ENCODE measurements around the gene AHNAK2.

The AHNAK2 gene

GRCh38 chr14:105012171-105012985 is 34.2 kb upstream of the AHNAK2 start:
- DNase-seq (ENCODE audit: low read depth in 2 of 2): no peak

- no peak for DNase-seq (ENCODE audit: low read depth in 2 of 2)
These were observed 33.3 kb upstream of the AHNAK2 start for GRCh38 chr14:105011312-105011990.

DNA sequence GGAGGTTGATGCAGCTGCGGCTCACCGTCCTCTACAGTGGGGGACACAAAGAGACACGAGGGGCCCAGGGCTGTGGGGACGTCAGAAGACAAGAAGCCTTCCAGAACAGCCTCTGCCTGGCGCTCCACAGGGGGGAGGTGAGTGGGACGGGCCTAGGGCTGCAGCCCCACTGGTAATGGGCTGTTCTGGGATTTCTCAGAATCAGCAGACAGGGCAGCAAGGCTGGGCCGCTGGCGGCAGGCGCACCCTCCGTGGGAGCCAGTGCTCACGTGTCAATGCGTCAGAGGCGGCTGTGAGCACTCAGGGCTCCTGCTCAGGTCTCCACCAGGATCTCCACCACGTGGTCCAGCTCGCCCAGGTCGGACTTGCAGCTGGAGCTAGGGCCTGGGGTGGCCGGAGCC is 32.7 kb upstream of the AHNAK2 start:
- no peak for DNase-seq (ENCODE audit: low read depth in 2 of 2)

DNA sequence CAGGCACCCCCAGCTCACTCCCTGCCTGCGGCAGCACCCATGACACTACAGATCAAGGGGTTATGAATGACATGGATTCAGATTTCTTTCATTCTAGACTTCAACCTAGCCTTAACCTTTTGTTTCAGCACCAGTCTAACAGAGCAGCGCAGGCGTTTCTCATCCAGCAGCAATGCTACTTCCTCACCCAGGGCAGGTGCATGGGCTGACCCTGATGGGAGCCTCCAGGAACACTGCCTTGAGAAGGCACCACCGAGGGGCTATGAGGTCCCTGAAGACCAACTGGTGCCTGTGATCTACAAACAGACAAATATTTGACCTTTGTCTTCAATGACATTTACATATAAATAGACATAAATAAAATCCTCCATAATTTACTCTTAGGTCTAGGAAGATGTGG is 31.9 kb upstream of the AHNAK2 start:
- no peak for DNase-seq (ENCODE audit: low read depth in 2 of 2)

DNA sequence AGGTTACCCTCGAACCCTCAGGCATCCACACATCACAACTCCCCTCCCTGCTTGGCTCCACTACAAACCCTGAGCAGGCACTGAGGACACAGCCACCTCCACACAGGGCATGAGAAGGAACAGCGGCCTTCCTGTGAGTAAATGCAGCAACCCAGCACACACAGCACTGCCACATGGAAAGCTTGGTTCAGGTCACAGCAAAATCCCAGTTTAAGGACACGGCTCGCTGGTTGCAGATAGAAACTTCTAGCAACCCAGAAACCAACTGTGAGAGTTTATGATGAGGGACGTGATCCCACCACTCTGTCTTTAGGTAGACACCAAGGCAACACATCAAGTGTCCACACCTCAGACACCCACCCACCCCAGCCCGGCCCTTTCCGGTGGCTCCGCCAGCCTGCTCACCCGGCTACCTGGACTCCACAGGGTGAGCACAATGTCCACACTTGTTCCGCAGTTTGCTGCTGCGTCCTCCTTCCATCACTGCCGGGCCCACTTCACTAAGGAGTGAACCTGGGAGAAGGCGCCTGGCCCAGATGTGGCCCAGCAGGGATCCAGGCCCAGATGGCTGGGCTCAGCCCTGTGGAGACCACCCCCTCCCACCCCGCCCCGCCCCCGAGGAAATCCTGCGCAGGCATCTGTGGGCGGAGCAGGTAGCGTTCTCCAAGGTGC is 29.6 kb upstream of the AHNAK2 start:
- no peak for DNase-seq (ENCODE audit: low read depth in 2 of 2)

- no peak for DNase-seq (ENCODE audit: low read depth in 2 of 2)
These were observed 28.8 kb upstream of the AHNAK2 start for GRCh38 chr14:105006831-105007592.

DNA sequence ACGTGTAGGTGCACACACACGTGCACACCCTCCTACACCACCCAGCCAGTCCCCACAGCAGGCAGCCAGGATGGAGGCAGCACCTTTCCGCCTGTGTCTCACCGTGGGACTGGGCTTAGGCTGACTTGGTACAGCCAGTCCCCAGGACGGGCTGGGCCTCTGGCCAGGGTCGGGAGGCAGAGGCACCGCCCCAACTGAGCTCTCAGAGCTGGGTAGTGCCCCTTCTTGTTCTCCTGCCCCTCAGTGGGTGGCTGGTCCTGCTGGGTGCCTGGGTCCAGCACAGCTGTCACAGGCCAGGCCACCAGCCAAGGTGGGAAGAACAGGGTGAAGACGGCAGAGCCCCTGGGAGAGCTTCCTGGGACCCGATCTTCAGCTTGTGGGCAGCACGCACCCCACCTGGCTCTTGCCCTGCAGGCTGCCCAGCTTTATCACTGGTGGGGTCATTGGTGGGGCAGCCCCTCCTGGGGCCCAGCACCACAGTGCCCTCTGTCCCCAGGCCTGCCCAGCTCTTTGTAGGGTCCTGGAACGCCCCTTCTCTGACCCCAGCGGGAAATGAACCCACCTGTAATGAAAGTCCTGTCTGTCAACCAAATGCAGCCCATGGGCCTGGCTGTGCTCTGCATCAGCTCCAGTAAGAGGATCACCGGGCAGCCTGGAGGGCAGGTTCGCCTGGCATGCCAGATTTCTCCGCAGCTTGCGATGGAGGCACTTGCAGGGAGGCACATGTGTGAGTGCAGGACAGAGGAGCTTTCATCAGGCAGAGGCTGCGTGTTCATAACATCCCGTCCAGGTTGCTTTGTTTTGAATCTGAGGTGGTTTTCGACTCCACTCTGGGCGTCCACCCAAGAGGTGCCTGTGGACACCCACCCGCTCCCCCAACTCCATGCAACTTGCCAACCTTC is 28.0 kb upstream of the AHNAK2 start:
- no peak for DNase-seq (ENCODE audit: low read depth in 2 of 2)

DNA sequence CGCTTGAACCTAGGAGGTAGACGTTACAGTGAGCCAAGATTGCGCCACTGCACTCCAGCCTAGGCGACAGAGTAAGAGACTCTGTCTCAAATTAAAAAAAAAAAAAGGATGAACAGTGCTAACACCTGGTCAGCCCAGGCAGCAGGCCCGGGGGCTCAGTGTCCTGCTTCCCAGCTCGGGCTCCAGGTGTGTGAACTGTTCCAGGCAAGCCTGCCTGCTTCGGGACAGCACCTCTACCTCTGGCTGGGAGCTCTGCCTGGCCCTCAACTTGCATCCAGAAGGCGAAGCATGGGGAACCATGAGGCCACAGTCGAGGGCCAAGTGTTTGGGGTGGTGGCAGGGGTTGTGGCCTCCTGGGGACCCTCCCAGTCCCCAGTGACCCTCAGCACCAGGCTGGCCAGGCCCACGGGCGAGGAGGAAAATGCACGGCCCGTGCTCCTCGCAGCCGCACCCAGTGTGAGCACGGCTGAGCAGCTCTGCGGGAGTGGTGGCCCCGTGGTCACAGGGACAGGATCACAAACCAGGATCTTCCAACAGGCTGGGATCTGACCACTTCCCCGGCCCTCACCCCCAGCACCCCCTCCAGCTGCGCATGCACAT is 27.3 kb upstream of the AHNAK2 start:
- no peak for DNase-seq (ENCODE audit: low read depth in 2 of 2)

DNA sequence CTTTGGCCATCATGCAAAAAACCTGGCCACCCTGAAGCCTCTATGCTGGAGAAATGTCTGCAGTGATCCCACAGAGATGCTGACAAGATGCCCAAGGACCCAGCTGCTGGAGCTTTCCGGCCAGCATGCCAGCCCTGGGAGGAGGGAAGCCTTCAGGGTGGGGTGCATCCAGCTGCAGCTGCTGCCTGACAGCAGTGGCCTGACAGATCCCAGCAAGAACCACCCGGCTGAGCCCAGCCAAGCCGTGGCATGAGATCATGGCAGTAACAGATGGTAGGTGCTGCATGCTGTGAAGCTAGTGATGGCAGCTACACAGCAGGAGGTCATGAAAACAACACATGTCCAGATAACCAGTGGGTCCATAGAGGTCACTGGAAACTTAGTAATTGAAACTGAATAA is 21.2 kb upstream of the AHNAK2 start:
- DNase-seq (ENCODE audit: low read depth in 2 of 2): no peak

DNA sequence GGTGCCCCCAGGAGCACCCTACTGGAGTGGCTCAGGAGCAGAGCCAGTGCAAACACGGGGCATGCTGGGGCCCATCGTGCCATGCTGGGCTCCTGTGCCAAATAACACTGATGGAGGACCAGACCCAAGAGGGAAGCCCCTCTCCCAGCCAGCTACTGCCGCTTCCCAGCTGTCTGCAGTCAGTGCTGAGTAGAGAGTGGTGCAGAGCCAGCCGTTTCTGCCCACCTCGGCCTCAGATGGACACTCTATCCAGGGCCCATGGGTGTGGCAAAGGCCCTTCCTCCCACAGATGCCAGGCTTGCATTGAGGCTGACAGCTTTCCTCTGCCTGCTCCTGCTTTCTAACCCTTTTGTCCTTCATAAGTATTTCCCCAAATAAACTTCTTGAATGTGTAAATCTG is 20.6 kb upstream of the AHNAK2 start:
- DNase-seq (ENCODE audit: low read depth in 2 of 2): no peak

GRCh38 chr14:104996483-104996882 is 18.3 kb upstream of the AHNAK2 start:
- no peak for DNase-seq (ENCODE audit: low read depth in 2 of 2)

DNA sequence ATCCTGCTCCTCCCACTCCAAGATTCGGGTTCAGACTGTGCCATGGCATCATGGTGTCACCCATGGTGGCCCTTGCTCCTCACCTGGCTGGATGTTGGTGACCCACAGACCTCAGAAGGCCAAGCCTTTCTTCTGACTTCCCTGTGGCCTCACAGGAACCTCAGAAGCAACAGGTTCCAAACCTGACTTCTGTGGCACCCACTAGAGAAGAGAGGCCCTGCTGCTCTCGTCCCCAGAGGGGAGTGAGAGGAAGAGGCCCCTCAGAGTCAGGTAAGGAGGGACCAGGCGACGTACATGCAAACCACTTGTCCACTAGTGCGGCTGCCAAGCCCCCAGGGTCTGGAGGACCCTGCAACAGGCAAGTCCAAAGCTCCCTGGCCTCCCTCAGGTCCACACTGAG is 17.9 kb upstream of the AHNAK2 start:
- no peak for DNase-seq (ENCODE audit: low read depth in 2 of 2)

GRCh38 chr14:104994978-104995377 is 16.8 kb upstream of the AHNAK2 start:
- no peak for DNase-seq (ENCODE audit: low read depth in 2 of 2)

GRCh38 chr14:104993808-104994591 is 15.8 kb upstream of the AHNAK2 start:
- no peak for DNase-seq (ENCODE audit: low read depth in 2 of 2)

- DNase-seq (ENCODE audit: low read depth in 2 of 2): no peak
These were observed 15.1 kb upstream of the AHNAK2 start for GRCh38 chr14:104993306-104993705.

DNA sequence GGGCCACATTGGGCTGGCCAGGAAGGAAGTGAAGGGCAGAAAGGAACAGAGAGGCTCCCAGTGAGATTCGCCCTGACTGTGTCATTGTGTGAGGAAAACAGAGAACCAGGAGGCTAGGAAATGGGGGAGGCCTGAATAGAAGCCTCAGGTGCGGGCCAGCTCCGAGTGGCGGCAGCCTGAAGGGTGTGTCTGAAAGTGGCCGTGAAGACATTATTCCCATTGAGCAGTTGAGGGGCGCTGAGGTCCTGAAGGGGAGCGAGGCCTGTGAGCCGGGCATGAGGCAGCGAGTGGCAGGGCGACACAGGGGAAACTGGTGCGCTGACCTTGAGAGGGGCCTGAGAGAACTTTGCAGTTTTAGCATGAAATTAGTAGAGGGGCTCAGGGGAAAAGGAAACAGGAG is 14.3 kb upstream of the AHNAK2 start:
- DNase-seq (ENCODE audit: low read depth in 2 of 2): no peak

GRCh38 chr14:104991896-104992230 is 13.7 kb upstream of the AHNAK2 start:
- no peak for DNase-seq (ENCODE audit: low read depth in 2 of 2)

- DNase-seq (ENCODE audit: low read depth in 2 of 2): no peak
These were observed 11.8 kb upstream of the AHNAK2 start for GRCh38 chr14:104989951-104990303.

DNA sequence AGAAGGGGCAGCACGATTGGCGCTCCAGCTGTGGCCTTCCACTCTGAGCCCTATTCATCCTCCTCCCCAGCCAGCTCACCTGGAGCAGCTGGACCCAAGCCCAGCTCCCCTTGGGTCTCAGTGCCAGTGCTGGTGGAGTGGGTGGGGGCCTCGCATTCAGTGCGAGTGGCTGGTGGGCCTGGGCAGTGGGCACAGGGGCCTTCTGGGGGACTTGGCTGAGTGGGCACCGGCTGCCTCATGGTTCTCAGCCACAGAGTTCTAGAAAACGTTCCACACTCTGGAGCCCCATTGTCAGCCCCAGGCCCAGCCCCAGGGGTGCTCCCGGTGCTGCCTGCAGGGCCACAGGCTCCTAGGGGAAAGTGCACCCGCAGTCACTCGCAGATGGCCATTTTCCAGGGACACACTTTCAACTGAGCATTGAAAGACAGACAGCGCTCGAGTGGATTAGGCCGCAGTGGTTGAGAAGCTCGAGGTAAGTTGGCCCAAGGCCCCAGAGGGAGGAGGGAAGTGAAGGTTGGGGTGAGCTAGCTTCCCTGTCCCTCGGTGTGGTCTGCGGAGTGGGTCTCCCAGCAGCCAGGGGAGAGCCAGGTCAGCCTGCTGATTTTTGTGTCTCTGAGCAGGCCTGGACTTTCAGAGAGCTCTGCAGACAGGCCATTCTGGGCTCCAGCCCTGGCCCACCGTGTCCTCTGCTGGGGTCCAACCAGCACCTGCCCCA is 11.2 kb upstream of the AHNAK2 start:
- no peak for DNase-seq (ENCODE audit: low read depth in 2 of 2)
